Measurements from ENCODE around the gene CACNA1A. TPM values are rescaled to one million over a fixed set of nuclear protein-coding genes. Genes with fewer than 3 reads are reported as not detected.

CACNA1A gene
- total and polyA plus RNA-seq, 2 of the 13 experiments (the other 11 are each of a cell fraction or from before 2014, with no cell fraction given), result not detected

GRCh38 chr19:13181747-13182388 is 324.4 kb downstream of the CACNA1A start:
- no TSS peak for BruUV-seq (replicated peaks)
- ChIA-PET POLR2A (interaction anchor here (0.6 to 4.4 kb wide), 12 partner anchors 9 to 1181 kb away, joined by 3 to 25 read pairs (median 6); no protein-coding TSS in a partner anchor), CTCF (ENCODE audit: low intra/inter-chr PET ratio, low total read pairs) (no interaction called here)
- peak overlapping the region; percentile 66 for H3K4me2 ChIP-seq (ENCODE audit: low read depth, low read length)
- in situ Hi-C loops (cut with HindIII; ENCODE audit: extremely low pct_ligation_motif_present, low pct_unique_long_range_greater_than_20kb), result no loop called here
- no peaks in the 10 kb centered on the region for H3K9me3 ChIP-seq (ENCODE audit: low read length)
- H3K27me3 ChIP-seq (ENCODE audit: control insufficient read depth in 1 of 2, insufficient read depth in 2 of 2, low read length in 2 of 2), result 0 out of 5 replicates have a peak, but pooled peaks cover 0 to 4% of the 10 kb centered on the region in 2 experiments
- no peaks in the 10 kb centered on the region for H3K79me2 ChIP-seq (ENCODE audit: insufficient read depth, low read length)
- no peaks in the 10 kb centered on the region for H3K36me3 ChIP-seq (replicated peaks in 1 of 2; ENCODE audit: control insufficient read depth in 1 of 2, insufficient read depth in 2 of 2, low read length in 2 of 2)
- H3K4me1 ChIP-seq (ENCODE audit: insufficient read depth, low read length), result peaks cover 22% of the 10 kb centered on the region
- peak overlapping the region; percentile 20 for H2AFZ ChIP-seq (ENCODE audit: low read length)
- no peak for FAIRE-seq
- H3K9ac ChIP-seq (ENCODE audit: insufficient read depth, low read depth, low read length), result peak overlapping the region; percentile 50
- H3K27ac ChIP-seq (ENCODE audit: extremely low read length, insufficient read depth, low read length), result no peak overlapping the region
- WGBS (ENCODE audit: low lambda C conversion rate), result 3% methylated on average over 9 of the region's 16 CpGs
- DNase-seq (ENCODE audit: low spot score), result no peak
- H3K4me3 ChIP-seq (replicated peaks in 1 of 3; ENCODE audit: insufficient read depth in 1 of 3, low read depth in 2 of 3, low read length in 3 of 3), result peak overlapping the region; percentile 20 to 58 (median 55); a peak in 5 of 6 replicates
- intact Hi-C loops (cut with micrococcal nuclease; ENCODE audit: unreplicated experiment), result no loop called here
- ATAC-seq, result peak; percentile 54
- no peaks in the 10 kb centered on the region for H4K20me1 ChIP-seq (ENCODE audit: insufficient read depth, low read length)
- TF ChIP-seq LRRFIP1 (CRISPR knock-in tag; conservative IDR thresholded peaks at IDR 0.05) (no peak), DNMT1 (CRISPR knock-in tag; IDR thresholded peaks at IDR 0.05) (no peak), HNRNPL (IDR thresholded peaks at IDR 0.05; ENCODE audit: low read depth, low read length) (no peak), ZSCAN25 (CRISPR knock-in tag; IDR thresholded peaks at IDR 0.05) (no peak), ZNF335 (CRISPR knock-in tag; IDR thresholded peaks at IDR 0.05) (no peak), ZNF562 (CRISPR knock-in tag; IDR thresholded peaks at IDR 0.05; ENCODE audit: borderline replicate concordance) (no peak), ZNF143 (CRISPR knock-in tag; IDR thresholded peaks at IDR 0.05) (no peak), PATZ1 (CRISPR knock-in tag; IDR thresholded peaks at IDR 0.05) (no peak), ZFP91 (CRISPR knock-in tag; IDR thresholded peaks at IDR 0.05; ENCODE audit: borderline replicate concordance) (no peak), DMTF1 (CRISPR knock-in tag; IDR thresholded peaks at IDR 0.05) (no peak), GFI1 (CRISPR knock-in tag; IDR thresholded peaks at IDR 0.05; ENCODE audit: borderline replicate concordance) (no peak), IKZF1 (IDR thresholded peaks at IDR 0.05) (no peak), MEF2D (CRISPR knock-in tag; IDR thresholded peaks at IDR 0.05) (no peak), SMARCC2 (IDR thresholded peaks at IDR 0.05) (no peak), SP2 (CRISPR knock-in tag; IDR thresholded peaks at IDR 0.05) (no peak), THAP11 (CRISPR knock-in tag; IDR thresholded peaks at IDR 0.05) (no peak), MZF1 (CRISPR knock-in tag; IDR thresholded peaks at IDR 0.05; ENCODE audit: borderline replicate concordance) (no peak)

Measured in HepG2 (cell line).